Type B pancreatic cell (in vitro differentiated cells): ENCODE results near the gene SUSD5. TPM values are rescaled to one million over a fixed set of nuclear protein-coding genes. Genes with fewer than 3 reads are reported as not detected.
A peak's percentile ranks its signal among the peaks of the same experiment; 100 is the strongest.

Source experiments
- DNase-seq: peaks from one replicate; pipeline ENCODE4 v3.0.0; 2021; ENCODE audit warnings: mixed read lengths; ENCODE audit not compliant: unreplicated experiment; ENCODE audit errors: extremely low spot score
- H3K27ac Mint-ChIP-seq: 2 replicates; pipeline ENCODE4 v1.8.0; 2021; ENCODE audit warnings: mild to moderate bottlenecking, mixed read lengths
- H3K27me3 Mint-ChIP-seq: 2 replicates; pipeline ENCODE4 v1.8.0; 2021; ENCODE audit warnings: mixed read lengths
- H3K36me3 Mint-ChIP-seq: 2 replicates; pipeline ENCODE4 v1.8.0; 2021; ENCODE audit warnings: mixed read lengths
- H3K4me1 Mint-ChIP-seq: one replicate; pipeline ENCODE4 v1.8.0; 2021; ENCODE audit warnings: mixed read lengths; ENCODE audit not compliant: unreplicated experiment
- H3K4me3 Mint-ChIP-seq: 2 replicates; pipeline ENCODE4 v1.8.0; 2021; ENCODE audit warnings: mild to moderate bottlenecking, mixed read lengths
- H3K9me3 Mint-ChIP-seq: 2 replicates; pipeline ENCODE4 v1.8.0; 2021; ENCODE audit warnings: mixed read lengths
- CTCF ChIP-seq: fragments of 200-600 bp; sonication (generic); conservative IDR thresholded peaks from 2 replicates; pipeline ENCODE4 v1.5.0; 2021; ENCODE audit warnings: antibody characterized with exemption, mild to moderate bottlenecking
- total RNA-seq: library from RNA; stranded (reverse); gene quantifications from 2 replicates; pipeline ENCODE4 v1.2.1, GENCODE V29; 2021; ENCODE audit warnings: low replicate concordance

SUSD5 gene
- total RNA-seq, 1 donor from 2014 or later = 3.3 TPM

- Mint-ChIP-seq H3K27me3 (peaks cover 69% of the 10 kb centered on the region), H3K4me1 (peaks cover 6% of the 10 kb centered on the region), H3K9me3 (peaks cover 4% of the 10 kb centered on the region), H3K4me3 (peak overlapping the region; percentile 88), H3K27ac (peak overlapping the region; percentile 27), H3K36me3 (no peaks in the 10 kb centered on the region)
- DNase-seq = no peak
- no peak for TF ChIP-seq CTCF
Observed at GRCh38 chr3:33217866-33218445, 654 bp downstream of the SUSD5 start.

GRCh38 chr3:33215739-33216138, 2.9 kb downstream of the SUSD5 start:
- H3K4me1 Mint-ChIP-seq = peaks cover 6% of the 10 kb centered on the region
- peaks cover 4% of the 10 kb centered on the region for H3K36me3 Mint-ChIP-seq
- peaks cover 53% of the 10 kb centered on the region for H3K27me3 Mint-ChIP-seq
- H3K4me3 Mint-ChIP-seq = no peak overlapping the region
- peaks cover 4% of the 10 kb centered on the region for H3K9me3 Mint-ChIP-seq
- no peak overlapping the region for H3K27ac Mint-ChIP-seq
- TF ChIP-seq CTCF = no peak
- DNase-seq = no peak

GRCh38 chr3:33212406-33212805, 6.2 kb downstream of the SUSD5 start:
- H3K27me3 Mint-ChIP-seq = peaks cover 30% of the 10 kb centered on the region
- peaks cover 13% of the 10 kb centered on the region for H3K9me3 Mint-ChIP-seq
- no peaks in the 10 kb centered on the region for H3K4me1 Mint-ChIP-seq
- no peak overlapping the region for H3K27ac Mint-ChIP-seq
- TF ChIP-seq CTCF = no peak
- no peak overlapping the region for H3K4me3 Mint-ChIP-seq
- H3K36me3 Mint-ChIP-seq = peaks cover 9% of the 10 kb centered on the region
- DNase-seq = no peak

GRCh38 chr3:33211444-33211843, 7.2 kb downstream of the SUSD5 start:
- Mint-ChIP-seq H3K27ac (no peak overlapping the region), H3K27me3 (peaks cover 21% of the 10 kb centered on the region), H3K4me3 (no peak overlapping the region), H3K36me3 (peaks cover 9% of the 10 kb centered on the region), H3K4me1 (no peaks in the 10 kb centered on the region), H3K9me3 (peaks cover 10% of the 10 kb centered on the region)
- no peak for TF ChIP-seq CTCF
- DNase-seq = no peak

- Mint-ChIP-seq H3K9me3 (peaks cover 9% of the 10 kb centered on the region), H3K27ac (no peak overlapping the region), H3K4me1 (no peaks in the 10 kb centered on the region), H3K27me3 (peaks cover 2% of the 10 kb centered on the region), H3K4me3 (no peak overlapping the region), H3K36me3 (peaks cover 9% of the 10 kb centered on the region)
- no peak for DNase-seq
- TF ChIP-seq CTCF = no peak
Observed at GRCh38 chr3:33209357-33209756, 9.3 kb downstream of the SUSD5 start.
